ENCODE measurements around the gene RFX2. TPM values are rescaled to one million over a fixed set of nuclear protein-coding genes. Genes with fewer than 3 reads are reported as not detected.

RFX2 gene
- total RNA-seq, 1 experiment from 2014 or later, result 3.5 TPM

DNA sequence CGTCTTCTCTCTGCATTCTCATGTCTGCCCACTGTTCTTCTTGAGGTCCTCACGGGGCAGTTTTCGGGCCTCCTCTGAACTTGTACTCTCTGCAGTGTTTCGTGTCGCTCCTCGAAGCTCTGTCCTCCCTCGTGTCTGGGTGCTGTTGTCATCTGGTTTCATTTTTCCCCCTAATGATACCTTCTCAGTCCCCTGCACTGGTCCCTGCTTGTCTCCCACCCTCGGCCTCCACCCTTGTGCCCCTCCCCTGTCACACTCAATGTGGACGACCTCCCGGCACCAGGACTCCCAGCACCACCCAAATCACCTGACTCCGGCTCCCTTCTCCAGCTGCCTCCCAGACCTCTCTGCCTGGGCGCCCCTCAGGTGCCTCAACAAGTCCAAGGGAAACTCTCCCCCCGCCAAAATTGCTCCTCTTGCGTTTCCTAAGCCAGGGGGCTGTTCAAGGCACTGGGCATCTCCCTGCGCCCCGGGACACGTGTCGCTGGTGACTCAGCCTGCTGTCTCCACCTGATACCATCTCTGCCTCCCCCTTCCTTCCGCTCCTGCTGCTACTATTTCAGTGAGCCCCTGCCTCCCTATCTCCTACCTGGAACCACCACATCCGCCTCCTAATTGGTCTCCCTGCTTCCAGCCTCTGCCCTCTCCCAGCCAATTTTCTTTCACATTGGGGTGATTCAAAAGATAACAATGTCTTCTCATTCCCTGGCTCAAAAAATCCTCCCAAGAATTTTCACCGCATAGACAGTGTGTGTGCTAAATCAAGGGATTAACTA, 49.5 kb downstream of the RFX2 start:
- peak; percentile 85 for DNase-seq (ENCODE audit: low read depth)

DNA sequence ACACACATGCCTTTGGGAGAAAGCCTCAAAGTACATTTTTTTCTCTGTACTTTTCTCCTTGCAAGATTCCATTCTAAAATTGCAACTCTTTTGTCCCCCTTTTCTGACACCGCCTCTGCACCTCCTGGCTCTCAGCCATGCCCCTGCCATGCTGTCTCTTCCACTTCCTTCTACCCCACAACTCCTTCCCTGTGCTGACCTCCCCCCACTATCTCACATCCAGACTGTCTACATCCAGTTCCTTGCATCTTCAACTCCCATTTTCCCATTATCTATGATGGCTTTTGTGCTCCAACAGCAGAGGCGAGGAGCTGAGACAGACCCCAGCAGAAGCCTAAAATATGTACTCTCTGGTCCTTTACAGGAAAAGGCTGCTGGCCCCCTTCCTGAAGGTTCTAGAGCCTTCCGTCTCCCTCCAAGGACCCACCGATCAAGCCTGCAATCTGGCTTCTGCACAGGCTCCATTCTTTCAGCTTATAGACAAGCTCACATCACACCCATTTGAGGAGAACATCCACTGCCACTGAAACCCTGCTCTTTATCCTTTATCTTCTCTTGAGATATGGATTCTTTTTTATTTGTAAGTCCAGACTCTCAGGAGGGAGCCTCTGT, 50.2 kb downstream of the RFX2 start:
- DNase-seq (ENCODE audit: low read depth), result no peak

DNA sequence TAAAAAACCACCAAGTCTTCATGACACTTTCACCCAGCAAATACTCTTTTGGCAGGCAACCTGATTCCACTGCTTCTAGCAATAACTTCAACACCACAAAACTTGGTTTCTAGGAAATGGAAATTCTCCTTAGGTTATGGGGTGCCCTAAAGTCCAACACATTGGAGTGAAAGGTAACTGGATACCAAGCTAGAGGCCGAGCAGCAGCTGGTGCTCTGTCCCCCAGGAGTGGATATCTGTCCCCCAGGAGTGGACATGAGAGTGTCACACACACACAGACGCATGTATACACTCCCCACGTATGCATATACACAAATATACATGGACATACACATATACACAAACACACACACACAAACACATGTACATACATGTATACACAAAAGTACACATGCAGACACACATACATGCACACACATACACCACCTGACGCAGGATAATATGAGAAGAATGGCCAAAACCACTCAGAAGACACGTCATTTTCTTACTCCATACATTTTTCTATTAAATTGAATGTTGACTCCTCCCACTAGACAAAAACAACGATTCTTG, 50.8 kb downstream of the RFX2 start:
- no peak for DNase-seq (ENCODE audit: low read depth)

DNA sequence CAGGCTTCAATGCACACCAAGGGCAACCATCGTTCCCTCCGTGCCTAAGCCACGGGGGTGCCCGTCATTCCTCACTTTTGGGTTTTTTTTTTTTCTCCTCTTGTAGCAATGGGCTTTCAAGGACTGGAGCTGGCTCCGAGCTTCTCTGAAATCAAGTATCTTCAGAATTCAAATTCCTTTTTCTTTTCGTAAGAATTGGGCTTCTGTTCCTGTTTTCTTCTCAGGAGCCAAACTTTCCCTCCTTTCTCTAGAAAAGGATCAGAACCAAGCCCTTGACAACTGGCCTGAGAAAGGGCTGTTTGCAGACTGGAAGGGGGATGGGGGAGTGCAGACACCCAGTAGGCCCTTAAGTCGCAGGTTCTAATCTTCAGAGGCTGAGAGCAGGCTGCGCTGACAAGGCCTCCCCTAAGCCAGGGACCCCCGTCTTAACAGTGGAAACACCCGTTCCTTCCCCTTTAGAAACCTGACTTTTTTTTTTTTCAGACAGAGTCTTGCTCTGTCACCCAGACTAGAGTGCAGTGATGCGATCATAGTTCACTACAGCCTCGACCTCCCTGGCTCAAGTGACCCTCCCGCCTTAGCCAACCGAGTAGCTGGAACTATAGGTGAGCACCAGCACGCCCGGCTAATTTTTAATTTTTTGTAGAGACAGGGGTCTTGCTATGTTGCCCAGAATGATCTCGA, 51.6 kb downstream of the RFX2 start:
- DNase-seq (ENCODE audit: low read depth), result no peak

DNA sequence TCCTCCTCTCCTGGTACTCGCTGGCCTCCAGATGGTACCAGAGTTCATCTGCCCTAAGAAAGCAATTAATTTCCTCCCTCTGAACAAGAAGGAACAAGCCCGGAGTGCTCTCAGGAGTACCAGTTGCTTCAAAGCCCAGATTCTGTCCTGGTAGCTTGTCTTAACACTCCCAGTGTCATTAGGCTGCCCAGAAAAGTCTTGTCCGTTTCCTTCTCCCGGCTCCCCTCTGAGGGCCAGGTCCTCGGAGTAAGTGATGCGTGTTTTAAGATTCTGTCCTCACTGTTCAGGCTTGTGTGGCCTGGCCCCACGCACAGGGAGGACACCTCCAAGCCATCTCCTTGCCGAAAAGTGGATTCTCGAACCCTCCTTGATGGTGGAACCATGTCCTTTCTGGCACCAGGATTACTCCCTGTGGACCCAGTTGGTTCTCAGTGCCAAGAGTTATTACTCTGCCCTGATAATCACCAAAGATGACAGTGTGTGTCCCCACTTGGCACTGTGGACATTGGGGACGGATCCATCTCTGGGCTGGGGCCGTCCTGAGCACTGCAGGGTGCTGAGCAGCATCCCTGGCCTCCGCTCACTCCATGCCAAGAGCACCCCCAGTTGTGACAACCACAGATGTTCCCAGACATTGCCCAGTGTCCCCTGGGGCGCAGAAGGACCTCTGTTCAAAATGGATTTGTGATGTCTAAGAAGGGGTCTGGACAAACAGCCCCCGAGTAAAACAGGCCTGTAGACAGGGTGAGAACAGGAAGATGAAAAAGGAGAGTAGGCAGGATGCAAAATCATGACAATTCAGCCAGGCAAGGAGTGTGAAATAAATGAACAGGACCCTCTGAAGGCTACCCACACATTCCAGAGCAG, 52.4 kb downstream of the RFX2 start:
- no peak for DNase-seq (ENCODE audit: low read depth)

DNA sequence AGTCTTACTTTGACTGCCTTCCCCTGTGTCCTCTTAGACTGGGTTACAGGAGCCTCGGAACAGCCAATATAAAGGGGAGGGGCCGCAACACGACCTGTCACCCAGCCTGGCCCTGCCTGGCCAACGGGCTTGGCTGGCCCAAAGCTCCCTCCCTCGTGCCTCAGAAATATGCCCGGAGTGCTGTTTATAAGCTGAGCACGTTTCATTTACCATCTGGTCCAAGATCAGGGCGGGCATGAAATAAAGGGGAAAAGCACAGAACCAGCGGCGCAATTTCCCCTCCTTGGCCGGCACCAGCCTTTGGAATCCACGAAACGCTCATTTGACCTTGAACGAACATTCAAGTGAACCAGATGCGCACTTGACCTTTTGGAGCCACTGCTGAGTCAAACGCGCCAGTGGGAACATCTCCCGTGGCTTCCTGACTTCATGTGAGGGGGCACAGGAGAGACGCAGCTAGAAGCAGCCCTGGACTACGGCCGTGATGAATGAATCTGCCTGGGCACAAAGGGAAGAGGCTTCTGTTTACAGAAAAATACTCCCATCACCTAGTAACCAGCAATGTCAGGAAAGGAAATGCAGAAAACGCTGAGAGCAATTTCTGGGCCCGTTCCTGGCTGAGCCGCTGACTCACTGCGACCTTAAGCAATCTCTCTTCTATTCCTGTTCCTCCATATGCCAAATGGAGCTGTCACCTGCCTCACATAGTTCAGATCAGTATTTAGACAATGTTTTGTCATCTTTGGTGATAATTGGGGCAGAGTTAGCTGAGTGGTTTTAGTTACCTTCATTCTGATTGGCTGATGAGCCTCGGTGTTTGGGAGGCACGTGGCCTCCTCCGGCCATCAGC, 53.3 kb downstream of the RFX2 start:
- DNase-seq (ENCODE audit: low read depth), result peak; percentile 92

DNA sequence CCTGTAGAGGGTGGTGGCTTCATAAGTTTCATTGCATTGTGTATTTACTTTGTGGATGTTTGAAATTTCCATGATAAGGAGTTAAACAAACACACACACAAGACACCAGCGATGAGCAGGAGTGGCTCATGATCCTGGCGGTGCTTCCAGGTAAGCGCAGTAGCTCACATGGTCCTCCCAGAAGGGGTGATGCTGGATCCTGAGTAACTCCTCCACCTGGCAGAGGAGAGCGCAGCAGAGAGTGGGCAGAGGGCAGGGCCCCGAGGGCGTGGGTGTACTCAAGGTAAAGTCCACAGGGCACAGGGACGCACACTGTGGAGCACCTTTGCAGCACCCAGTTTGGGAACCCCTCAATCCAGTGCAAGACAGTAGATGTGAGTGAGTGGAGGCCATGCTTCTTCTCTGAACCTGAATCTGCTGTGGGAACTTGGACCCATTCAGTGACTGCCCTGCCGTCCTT, 54.0 kb downstream of the RFX2 start:
- DNase-seq (ENCODE audit: low read depth), result no peak

DNA sequence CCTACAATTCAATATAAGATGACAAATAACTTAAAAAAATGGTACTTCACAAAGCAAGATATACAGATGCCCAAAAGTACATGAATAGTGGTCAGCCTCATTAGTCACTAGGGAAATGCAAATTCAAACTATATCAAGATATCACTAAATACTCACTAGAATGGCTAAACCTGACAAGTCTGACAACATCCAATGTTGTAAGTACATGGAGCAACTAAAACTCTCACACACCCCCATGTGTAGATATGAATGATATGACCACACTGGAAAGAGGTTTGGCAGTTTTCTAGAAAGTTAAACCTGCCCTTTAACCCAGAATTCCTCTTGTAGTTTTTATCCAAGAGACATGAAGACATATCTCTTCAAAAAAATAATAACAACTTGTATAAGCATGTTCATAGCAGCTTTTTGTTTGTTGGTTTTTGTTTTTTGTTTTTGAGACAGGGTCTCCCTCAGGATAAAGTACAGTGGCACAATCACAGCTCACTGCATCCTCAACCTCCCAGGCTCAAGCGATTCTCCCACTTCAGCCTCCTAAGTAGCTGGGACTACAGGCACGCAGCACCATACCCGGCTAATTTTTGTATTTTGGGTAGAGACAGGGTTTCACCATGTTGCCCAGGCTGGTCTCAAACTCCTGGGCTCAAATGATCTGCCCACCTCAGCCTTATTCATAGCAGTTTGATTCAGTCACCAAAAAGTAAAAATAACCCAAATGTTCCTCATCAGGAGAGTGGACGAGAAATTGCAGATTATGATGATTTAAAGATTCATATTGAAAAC, 55.1 kb downstream of the RFX2 start:
- no peak for DNase-seq (ENCODE audit: low read depth)

DNA sequence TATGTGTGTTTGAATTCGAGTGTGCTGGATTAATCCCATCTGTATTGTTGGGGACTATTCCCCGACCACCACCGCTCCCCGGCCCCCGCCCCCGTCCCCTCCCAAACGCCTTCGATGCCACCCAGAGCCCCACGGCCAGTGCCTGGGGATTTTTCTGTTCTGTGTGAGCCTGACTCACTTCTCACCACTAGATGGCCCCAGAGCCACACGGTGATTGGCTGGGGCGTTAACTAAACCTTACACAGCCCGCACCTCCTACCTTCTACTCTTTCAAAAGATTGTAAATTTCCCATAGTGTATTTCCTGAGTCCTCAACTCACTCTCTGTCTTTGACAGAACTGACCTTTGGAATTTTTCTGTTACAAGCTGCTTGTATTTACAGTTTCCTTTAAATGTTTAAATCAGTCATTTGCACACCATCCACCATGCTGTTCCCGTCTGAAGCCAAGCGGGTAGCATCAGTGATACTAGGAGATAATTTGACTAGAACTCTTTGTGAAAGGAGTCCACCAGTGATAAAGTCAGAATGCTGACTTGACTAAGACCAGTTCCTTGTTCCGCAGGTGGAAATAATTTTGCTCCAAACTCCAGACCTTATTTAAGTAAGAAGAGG, 61.4 kb downstream of the RFX2 start:
- DNase-seq (ENCODE audit: low read depth), result peak; percentile 64

DNA sequence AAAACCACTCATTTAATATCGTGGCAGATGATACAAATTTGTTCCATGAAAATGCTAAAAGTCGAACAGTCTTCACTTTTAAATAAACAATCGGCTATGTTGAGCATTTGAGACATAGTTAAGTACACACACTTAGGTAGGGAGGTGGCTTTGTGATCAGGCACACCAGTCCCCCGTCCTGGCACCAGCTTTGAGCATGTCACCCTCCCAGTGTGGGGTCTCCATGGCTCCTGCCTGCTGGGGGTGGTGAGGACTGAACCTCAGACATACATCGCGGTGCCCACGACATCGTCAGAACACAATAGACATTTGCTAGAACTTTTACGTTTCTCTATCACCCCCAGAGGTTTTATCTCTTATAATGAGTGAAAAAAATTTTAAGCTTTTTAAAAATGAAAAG, 62.0 kb downstream of the RFX2 start:
- DNase-seq (ENCODE audit: low read depth), result no peak

DNA sequence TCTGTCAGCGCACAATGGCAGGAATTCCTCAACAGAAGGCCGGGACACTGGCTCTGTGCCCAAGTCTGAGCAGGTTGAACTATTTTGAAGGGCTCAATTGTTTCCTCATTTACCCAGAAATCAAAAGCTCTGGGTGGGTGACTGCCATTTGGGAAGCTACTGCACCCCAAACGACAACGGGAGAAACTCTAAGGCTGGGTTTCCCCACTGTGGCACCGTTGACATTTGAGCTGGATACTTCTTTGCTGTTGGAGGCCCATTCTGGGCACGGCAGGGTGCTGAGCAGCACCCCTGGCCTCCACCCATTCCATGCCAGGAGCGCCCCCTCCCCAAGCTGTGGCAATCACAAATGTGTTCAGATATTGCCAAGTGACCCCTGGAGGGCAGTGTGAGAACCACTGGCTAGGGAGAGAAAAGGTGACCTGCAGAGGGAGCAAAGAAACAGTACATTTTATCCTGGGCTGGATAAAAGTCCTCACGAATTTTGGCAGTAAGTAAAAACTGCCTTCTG, 62.5 kb downstream of the RFX2 start:
- DNase-seq (ENCODE audit: low read depth), result peak; percentile 28

DNA sequence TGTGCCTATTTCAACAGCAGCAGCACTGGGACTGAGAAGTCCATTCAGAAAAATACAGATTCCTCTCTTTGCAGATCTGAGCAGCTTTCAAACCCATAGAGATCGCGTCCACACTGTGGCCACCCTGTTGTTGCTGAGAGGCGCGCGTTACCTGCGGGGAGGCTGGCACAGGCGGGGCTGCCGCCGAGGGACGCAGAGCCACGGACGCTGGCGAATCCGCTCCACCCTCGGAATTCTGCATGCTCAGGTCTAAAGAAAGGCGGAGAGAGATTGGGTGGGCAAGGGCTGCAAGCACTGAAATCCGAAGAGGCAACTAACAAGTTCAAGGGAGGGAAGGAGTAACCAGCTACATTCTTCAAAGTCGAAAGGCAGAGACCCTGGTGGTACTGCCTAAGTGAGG, 63.0 kb downstream of the RFX2 start:
- no peak for DNase-seq (ENCODE audit: low read depth)

DNA sequence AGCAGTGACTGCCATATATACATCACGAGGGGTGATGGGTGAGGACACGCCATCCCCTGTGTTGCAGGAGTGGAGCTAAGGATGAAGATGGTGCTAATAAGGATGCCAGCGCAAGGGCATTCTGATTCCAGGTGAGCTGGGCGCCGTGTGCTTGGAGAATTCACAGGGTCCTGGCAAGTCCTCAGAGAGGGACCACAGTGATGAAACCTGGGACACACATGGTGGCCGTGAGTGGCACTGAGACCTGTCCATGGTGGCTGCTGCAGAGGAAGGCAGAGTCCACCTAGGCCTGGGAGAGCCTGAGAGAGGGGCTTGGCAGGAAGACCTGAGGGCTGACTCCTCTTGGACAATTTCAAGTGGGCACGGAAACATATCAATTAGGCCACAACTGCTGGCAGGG, 65.2 kb downstream of the RFX2 start:
- no peak for DNase-seq (ENCODE audit: low read depth)

DNA sequence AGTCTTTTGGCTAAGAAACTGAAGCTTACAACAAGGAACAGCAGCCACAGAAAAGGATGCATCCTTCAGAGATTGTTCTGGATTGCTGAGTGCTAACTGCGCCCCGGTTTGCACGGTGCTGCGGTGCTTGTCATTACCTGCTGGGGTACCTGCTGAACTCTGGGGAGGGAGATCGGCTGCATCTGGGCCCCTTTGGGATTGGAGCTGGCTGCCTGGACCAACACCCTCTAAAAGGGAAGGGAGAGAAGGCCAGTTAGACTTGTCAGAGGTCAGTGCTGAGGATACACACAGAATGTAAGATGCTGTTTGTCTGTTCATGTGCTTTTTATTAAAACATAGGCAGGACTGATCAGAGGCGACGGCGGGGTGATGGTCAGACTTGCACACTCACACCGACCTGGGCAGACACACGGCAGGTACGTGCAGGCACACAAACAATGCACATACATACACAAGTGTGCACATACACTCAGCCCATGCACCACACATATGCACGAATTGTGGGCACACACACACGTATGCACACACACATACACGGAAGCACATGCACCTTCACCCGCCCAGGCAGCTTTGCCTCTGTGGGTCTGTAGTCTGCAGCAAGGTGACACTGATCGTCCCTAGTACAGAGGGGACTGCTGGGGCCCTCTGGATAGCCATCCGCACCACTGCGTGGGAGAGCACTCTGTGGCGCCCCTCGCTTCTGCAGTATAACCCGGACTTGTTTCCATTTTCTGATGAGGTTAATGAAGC, 66.1 kb downstream of the RFX2 start:
- DNase-seq (ENCODE audit: low read depth), result no peak

DNA sequence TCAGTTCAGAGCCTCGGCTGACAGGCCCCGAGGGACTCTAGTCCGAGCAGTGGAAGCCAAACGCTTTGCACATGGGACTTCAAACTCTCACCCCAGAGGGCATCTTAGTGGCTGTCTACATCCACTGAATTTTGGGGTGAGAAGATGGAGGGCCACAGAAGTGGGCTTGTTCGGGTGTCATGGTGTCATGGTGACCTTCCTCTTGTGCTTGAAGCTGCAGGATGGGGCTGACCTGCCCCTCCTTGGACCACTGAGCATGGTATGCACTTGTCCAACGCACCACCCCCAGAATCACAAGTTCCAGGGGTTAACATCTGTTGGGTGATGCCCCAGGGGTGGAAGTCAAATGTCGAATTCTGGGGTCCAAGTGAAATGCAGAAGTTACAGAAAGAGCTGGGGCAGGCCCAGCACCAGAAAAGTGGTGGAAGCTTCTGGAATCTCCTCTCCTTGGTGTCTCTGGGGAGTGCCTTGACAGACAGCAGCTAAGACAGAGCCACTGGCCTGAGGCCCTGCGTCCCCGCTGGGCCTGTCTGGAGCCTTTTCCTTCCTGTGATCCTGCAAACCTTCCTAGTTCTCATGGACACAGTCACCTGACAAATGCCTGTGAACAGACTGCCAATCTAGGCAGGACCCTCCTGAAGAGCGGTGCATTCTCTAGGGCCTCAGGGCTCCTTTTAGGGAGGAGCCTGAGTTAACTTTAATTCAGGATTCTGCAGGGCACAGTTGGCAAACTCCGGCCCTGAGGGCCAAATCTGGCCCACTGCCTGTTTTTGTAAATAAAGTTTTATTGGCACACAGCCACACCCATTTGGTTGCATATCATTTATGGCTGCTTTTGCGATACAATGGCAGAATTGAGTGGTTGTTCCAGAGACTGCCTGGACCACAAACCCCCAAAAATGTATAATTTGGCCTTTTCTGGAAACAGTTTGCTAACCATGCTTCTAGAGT, 67.2 kb downstream of the RFX2 start:
- no peak for DNase-seq (ENCODE audit: low read depth)

DNA sequence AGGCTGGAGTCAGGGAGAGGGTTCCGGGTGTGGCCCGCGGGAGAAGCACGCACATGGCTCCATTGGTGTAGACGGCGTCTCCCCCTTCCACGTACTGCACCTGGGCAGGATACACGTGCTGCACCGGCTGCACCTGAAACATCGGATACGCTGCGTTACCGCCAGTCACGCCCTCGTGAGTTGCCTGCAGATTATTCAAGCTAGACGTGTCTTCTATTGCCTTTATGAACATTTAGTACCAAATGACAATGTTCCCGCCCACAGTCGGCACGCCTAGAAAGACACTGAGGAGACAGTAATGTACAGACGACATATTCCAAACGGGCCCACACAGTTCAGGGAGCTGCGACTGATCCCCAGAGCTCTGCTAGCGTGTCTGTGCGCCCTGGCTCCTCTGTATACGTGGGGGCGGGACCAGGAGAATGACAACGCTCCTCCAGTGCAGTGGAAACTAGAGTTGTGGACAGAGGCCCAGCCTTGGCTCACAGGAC, 68.3 kb downstream of the RFX2 start:
- DNase-seq (ENCODE audit: low read depth), result no peak

DNA sequence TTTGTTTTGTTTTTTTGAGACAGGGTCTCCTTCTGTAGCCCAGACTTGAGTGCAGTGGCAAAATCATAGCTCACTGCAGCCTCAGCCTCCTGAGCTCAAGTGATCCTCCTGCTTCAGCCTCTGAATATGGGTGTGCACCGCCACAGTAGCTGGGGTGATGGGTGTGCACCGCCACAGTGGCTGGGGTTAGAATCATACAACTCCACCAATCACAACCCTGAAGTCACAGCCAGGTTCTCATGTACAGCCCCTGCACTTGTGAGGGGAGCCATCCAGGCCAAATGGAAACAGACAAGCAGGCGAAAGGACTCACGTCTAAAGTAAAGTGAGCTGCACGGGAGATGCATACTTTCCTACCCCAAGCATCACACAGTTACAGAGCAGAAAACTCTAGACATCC, 69.2 kb downstream of the RFX2 start:
- DNase-seq (ENCODE audit: low read depth), result no peak
